Measurements from ENCODE around the gene TNS3. TPM values are rescaled to one million over a fixed set of nuclear protein-coding genes. Genes with fewer than 3 reads are reported as not detected.

The TNS3 gene
- total RNA-seq, 3 donors from 2014 or later = 69.1 to 98.9 (median 69.9) TPM

DNA sequence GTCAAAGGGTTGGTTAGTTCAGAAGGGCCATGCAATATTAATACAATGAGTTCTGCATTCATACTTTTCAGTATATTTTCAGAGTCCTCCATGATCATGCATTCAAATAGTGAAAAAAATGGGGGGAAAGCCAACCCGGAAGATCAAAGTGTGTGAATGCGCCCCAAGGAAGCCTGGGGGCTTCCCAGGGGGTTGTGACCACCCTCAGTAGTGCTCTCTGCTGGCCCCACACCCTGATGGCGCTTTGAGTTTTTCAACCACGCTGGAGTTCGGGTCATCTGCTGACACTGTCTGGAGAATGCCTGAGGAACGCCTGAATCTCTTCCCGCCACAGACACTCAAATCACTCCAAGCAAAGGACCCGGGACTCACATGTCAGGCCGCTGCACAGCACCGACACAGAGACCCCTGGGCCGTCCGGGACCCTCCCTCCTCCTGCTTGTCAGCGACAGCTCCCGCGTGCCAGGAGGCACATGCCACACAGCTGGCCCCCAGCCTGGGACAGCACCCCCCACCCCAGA is 1.0 kb downstream of the TNS3 start:
- intact Hi-C loops (cut with DNase I, micrococcal nuclease) = no loop called here
- ATAC-seq (peak; percentile 5), DNase-seq (peak; percentile 50 to 62 (median 58))
- no peaks in the 10 kb centered on the region for H3K9me3 ChIP-seq
- no peak for TF ChIP-seq CTCF (IDR thresholded peaks at IDR 0.05)
- peak overlapping the region; percentile 39 for H3K4me3 ChIP-seq
- peaks cover 31% of the 10 kb centered on the region for H3K4me1 ChIP-seq (ENCODE audit: low read depth)
- no peaks in the 10 kb centered on the region for H3K36me3 ChIP-seq (ENCODE audit: low read depth)

- Histone ChIP-seq H3K4me3 (no peak overlapping the region), H3K4me1 (ENCODE audit: low read depth) (peaks cover 38% of the 10 kb centered on the region), H3K9me3 (no peaks in the 10 kb centered on the region), H3K36me3 (ENCODE audit: low read depth) (no peaks in the 10 kb centered on the region)
- ATAC-seq (peak; percentile 23), DNase-seq (peak; percentile 61 to 77 (median 65))
- intact Hi-C loops (cut with DNase I, micrococcal nuclease) = no loop called here
- no peak for TF ChIP-seq CTCF (IDR thresholded peaks at IDR 0.05)
Observed at GRCh38 chr7:47580175-47580706, 1.7 kb downstream of the TNS3 start.

DNA sequence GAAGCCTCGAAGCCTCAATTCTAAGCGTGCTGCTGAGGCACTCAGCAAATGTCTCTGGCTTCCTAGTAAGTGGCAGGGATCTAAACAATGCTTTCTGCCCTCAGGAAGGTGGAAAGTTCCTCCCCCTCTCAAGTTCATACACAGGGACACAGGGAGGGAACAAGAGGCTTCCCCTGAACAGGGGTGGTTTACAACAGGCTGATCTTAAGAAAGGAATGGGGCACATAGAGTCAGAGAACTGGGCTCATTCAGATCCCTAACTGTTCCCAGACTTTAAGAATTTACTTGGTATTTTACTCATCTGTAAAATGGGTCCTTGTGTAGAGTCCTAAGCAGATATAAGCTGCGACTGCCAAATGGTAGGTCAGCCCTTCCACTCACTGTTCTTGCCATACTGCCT is 2.5 kb downstream of the TNS3 start:
- TF ChIP-seq CTCF (IDR thresholded peaks at IDR 0.05) = no peak
- Histone ChIP-seq H3K36me3 (ENCODE audit: low read depth) (no peaks in the 10 kb centered on the region), H3K9me3 (no peaks in the 10 kb centered on the region), H3K4me1 (ENCODE audit: low read depth) (peaks cover 43% of the 10 kb centered on the region), H3K4me3 (no peak overlapping the region)
- DNase-seq (no peak), ATAC-seq (no peak)
- intact Hi-C loops (cut with DNase I, micrococcal nuclease) = no loop called here

DNA sequence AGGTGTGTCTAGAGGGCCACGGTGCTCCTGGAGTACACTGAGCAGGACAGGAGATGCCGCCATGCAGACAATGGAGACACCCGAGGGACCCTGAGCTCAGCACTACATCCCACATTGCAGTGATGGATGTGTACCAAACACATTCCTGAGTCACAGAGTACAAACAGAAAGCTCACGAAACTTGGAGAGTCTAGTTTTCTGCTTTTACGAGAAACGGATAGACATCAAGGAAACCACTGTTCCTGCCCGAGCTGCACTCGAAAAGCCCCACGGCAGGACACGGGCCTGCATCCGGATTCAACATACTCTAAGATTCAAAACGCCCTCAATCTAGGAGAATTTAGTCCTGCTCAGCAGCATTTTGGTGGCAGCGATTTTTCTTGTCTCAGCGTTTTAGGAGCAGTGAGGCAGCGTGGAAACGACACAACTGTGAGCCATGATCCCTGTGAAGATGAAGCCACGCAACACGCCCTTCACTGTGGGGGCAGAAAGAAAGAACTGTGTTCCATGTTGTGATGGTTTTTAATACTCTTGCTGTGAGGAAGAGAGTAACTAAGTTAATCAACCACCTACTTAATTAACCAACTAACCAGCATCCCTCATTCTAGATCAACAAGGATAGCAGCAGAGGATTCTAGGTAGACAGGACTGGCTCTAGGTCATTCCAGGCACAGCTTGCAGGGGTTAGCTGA is 3.2 kb downstream of the TNS3 start:
- no peak for DNase-seq
- Histone ChIP-seq H3K4me3 (no peak overlapping the region), H3K9me3 (no peaks in the 10 kb centered on the region), H3K36me3 (ENCODE audit: low read depth) (no peaks in the 10 kb centered on the region), H3K4me1 (ENCODE audit: low read depth) (peaks cover 51% of the 10 kb centered on the region)
- no peak for TF ChIP-seq CTCF (IDR thresholded peaks at IDR 0.05)
- no peak for ATAC-seq
- intact Hi-C loops (cut with DNase I, micrococcal nuclease) = no loop called here

DNA sequence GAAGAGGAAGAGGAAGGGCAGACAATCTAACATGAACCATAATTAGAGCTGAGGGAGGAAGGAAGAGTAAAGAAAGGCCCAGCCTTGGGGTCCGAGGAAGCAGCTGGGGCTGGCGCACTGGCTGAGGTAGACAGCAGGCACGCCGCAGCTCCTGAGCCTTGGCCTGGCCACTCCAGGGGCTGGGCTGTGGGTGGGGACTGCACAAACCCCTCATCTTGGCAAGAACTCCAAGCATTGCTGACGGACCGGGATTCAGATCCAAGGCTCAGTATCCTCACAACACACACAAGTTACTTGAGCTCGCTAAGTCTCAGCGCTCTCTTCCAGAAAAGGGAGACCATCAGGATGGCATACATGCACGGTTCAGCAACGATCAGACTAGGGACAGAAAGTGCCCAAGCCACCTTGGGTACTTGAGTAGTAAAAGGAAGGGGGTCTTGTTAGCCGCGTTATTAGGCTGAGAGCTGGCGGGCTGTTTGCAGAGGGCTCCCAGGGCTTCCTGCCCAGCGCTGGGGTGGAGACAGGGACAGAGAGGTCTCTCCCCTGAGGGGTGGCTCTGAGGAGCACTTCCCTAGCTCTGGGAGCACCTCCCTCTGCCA is 4.5 kb downstream of the TNS3 start:
- no peaks in the 10 kb centered on the region for H3K9me3 ChIP-seq
- H3K36me3 ChIP-seq (ENCODE audit: low read depth) = no peaks in the 10 kb centered on the region
- intact Hi-C loops (cut with DNase I, micrococcal nuclease) = no loop called here
- H3K4me3 ChIP-seq = no peak overlapping the region
- DNase-seq (peak in 1 of 3 donors; percentile 37), ATAC-seq (no peak)
- no peak for TF ChIP-seq CTCF (IDR thresholded peaks at IDR 0.05)
- H3K4me1 ChIP-seq (ENCODE audit: low read depth) = peaks cover 64% of the 10 kb centered on the region

Measured in mucosa of descending colon (tissue), 3 donors.